GM21529 (cell line): Measurements from ENCODE around the gene PDCD6IP.
"Not testable (repeated sequence)": the region's sequence is repeated elsewhere in the genome, so short reads cannot be mapped to it uniquely, and the experiment has no call there.

Source experiments
- ATAC-seq: cut with Tn5 transposase; IDR thresholded peaks from one replicate; pipeline ENCODE4 v1.9.1; 2021; ENCODE audit not compliant: unreplicated experiment

Gene PDCD6IP

DNA sequence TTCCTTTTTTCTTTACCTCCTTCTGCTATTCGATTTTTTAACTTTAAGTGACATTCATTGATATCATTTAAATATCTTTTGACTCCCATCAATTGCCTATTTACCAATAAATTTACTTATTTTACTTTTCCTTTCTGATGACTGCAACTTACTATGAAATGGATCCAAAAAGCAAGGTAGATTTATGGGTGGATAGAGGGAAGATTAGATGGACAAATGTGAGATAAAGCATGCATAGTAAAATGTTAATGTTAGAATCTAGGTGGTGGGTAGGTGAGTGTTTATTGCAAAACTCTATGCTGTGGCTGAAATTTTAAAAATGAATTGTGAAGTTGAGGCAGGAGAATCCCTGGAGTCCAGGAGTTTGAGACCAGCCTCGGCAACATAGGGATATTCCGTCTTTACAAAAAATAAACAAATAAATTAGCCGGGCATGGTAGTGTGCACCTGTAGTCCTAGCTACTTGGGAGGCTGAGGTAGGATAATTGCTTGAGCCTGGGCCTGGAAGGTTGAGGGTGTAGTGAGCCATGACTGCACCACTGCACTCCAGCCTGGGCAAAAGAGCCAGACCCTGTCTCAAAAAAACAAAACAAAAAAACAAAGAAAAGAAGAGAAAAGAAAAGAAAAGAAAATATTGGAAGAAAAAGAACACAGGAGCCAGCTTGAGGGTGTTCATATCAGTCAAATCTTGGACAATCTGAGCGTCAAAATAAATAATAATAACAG, 6.1 kb upstream of the PDCD6IP start:
- no peak for ATAC-seq

- ATAC-seq, result no peak
Observed at GRCh38 chr3:33795131-33795530, 3.3 kb upstream of the PDCD6IP start.

DNA sequence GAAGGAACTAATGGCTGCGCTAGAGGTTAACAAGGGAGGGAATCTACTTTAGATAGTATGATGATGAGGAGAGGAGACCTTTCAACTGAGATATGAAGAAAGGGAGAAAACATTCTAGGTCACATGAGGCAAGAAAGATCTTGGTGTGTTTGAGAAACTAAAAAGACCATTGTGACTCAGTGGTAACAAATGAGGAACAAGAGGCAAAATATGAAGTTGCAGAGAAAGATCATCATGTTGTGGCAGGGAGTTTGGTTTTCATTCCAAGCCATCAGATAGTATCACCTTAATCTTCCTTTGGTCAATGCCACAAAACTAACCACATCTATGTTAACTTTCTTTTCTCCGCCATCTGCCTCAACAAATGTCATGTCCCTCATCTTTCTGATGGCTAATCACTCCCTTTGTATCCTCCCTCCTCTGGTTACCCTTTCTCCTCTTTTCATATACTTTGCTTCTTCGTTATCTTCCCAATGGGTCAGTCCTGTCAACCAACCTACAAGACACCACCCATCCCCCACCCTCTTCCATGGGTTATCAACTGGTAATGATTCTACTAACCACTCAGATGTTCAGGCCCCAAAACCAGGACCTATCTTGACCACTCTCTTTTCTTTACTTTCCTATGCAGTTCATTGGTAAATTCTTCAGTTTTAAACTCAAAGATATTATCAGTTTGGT, 2.4 kb upstream of the PDCD6IP start:
- no peak for ATAC-seq

DNA sequence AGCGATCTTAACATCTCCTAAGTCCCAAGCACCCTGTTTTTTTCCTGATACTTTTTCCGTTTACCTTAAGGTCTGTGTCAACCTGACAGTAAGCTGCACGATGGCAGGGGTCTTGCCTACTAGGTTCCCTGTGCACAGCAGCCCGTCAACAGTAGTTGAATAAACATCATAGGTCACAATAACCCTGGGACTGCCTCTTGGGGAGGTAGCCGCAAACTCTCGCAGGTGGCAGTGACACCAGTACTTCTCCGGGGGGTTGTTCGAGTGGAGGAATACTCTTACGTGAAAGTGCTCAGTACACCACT, 365 bp upstream of the PDCD6IP start:
- peak; percentile 48 for ATAC-seq

- ATAC-seq, result no peak
Observed at GRCh38 chr3:33799202-33799551, 747 bp downstream of the PDCD6IP start.

GRCh38 chr3:33803252-33803651, 4.8 kb downstream of the PDCD6IP start:
- ATAC-seq, result no peak

DNA sequence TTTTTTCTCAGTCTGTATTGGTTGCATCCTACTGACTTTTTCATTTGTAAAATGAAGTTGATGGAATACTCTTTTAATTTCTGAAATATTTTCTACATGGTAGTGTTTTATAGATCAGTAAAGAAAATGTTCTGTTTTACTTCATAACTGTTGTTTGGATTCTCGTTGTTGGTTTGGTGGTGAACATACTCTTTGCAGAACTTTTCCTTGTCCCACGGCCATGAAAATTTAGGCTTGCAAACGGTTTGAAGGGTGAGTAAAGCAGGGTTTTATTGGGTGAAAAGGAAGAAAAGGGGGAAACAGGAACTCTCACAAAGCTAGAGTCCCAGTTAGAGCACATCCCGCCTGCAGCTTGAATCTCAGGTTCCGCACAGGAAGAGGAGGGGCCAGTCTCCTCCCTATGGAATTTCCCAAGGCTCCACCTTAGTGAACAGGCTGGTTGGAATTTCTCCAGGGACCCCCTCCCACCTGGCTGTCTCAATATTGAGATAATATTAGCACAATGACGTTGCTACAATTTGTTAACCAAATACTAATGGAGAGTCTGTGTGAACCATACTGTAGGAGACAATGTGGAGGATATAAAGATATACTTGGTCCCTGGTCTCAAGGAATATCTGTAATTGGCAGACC, 5.6 kb downstream of the PDCD6IP start:
- no peak for ATAC-seq

- no peak for ATAC-seq
Observed at GRCh38 chr3:33807191-33807590, 8.8 kb downstream of the PDCD6IP start.

- ATAC-seq, result no peak
Observed at GRCh38 chr3:33808559-33808958, 10.1 kb downstream of the PDCD6IP start.

DNA sequence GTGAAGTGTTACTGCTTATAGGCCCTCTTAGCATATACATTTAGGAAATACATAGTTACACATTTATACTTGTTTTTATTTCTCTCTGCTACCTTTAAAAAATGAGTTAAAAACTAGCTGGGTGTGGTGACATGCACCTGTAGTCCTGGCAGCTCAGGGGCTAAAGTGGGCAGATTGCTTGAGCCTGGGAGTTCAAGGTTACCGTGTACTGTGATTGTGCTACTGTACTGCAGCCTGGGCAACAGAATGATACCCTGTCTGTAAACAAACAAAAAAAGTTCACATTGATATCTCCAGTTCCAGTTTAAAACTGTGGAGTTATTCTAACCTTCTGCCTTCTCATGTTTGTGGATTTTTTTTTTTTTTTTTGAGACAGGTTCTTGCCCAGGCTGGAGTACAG, 12.1 kb downstream of the PDCD6IP start:
- ATAC-seq, result no peak

- no peak for ATAC-seq
Observed at GRCh38 chr3:33821989-33822388, 23.6 kb downstream of the PDCD6IP start.

GRCh38 chr3:33823821-33824220, 25.4 kb downstream of the PDCD6IP start:
- no peak for ATAC-seq

DNA sequence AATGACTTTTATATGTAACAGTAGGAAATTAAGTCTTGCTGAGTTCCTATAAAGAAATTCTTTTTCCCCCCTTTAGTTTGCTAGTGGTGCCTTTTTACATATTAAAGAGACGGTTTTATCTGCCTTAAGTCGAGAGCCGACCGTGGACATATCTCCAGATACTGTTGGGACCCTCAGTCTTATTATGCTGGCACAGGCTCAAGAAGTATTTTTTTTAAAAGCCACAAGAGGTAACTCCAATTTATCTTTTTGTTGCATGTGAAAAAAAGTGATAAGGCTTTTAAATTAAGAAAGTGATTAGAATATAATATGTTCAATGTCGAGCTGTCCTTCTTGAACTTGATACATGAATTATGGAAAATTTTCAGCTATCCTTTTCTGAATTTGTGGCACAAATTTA, 26.7 kb downstream of the PDCD6IP start:
- ATAC-seq, result no peak

DNA sequence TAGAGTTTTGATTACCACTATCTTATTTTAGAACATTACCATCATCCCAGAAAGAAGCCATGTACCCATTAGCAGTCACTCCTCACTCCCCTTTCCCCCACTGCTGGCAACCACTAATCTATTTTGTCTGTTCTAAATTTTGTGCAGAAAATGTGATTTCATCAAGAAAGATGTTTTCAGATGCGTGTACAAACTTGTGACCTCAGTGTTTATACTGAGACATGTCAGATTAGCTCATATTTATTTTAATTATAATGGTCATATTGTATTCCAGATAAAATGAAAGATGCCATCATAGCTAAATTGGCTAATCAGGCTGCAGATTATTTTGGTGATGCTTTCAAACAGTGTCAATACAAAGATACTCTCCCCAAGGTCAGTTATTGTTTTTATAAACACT, 27.8 kb downstream of the PDCD6IP start:
- ATAC-seq, result no peak

- no peak for ATAC-seq
Observed at GRCh38 chr3:33826688-33827087, 28.3 kb downstream of the PDCD6IP start.

DNA sequence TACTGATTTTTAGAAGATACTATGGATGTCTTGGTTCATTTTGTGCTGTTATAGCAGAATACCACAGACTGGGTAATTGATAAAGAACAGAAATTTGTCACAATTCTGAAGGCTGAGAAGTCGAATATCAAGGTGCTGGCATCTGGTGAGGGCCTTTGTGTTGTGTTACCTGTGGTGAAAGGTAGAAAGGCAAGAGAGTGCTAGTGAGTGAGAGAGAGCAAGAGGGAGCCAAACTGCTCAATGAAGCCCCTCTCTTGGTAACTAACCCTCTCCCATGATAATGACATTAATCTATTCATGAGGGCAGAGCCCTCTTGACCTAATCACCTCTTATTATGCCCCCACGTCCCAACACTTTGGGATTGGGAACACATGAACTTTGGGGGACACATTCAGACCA, 31.3 kb downstream of the PDCD6IP start:
- ATAC-seq, result no peak

DNA sequence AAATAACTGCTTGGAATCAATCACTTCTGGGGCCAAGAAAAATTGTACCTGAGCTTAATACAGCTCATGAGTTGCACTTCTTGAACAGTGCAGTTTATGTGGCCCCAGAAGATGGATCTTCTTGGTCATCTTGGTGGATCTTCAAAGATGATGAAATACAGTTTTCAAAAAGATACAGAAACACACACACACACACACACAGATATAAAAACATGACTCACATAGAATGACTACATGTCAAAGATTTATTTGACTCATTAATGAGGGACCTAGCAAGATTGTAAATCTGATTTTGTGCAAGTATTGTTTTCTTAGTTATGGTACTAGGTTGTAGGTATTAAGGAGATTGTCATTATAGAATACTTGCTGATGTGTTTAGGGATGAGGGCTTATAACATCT, 32.6 kb downstream of the PDCD6IP start:
- ATAC-seq, result no peak

DNA sequence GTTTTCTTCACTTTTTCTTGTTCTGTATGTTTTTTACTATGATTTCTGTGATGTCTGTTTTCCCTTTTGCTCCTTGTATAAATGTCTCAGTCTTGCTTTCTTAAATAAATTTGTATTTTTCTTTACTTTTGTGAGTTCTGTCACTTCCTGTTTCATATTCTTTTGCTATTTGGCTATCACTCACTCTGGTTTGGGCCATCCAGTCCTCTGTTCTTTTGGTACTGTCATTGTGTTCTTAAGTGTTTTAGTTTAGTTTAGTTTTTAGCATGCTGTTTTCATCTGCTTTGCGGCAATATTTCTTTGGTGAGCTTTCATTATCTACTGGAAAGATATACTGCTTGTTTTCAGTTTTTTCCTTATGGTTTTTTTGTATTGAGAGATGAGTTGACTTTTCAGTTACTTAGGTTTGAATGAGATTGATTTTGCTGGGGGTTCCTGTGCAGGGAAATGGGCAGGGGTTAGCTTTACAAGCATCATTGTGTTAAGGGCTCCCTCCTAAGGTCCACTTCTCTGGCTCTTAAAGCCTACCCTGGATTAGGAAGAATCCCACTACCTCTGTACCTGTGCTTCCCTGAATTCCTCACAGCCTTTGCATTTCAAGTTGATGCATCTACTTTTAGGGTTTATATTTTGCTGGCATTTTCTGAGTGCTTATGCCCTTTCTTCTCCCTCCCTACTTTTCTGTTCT, 35.1 kb downstream of the PDCD6IP start:
- peak; percentile 44 for ATAC-seq

GRCh38 chr3:33834096-33834453, 35.6 kb downstream of the PDCD6IP start:
- ATAC-seq, result peak; percentile 47

GRCh38 chr3:33837182-33837581, 38.8 kb downstream of the PDCD6IP start:
- ATAC-seq, result not testable (repeated sequence)

DNA sequence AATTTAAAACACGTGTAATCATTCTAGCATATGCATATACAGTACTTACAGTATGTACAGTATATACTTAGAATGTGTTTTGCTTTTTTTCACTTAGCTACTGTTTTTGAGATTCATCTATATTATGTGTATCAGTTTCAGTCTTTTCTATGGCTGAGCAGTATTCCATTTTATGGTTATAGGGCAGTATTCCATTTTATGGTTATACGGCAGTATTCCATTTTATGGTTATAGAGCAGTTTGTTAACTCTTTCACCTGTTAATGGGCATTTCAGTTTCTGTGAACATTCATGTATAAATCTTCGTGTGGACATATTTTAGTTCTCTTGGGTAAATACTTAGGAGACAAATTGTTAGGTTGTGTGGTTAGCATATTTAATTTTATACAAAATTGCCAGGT, 40.9 kb downstream of the PDCD6IP start:
- ATAC-seq, result no peak

- ATAC-seq, result no peak
Observed at GRCh38 chr3:33840179-33840578, 41.7 kb downstream of the PDCD6IP start.
